Glomerular visceral epithelial cell (primary cell): ENCODE data around the gene EHBP1L1.

ENCODE experiments used
- DNase-seq: peaks from one replicate; pipeline ENCODE4 v3.0.0-alpha.2; 2016; ENCODE audit errors: extremely low spot score

The EHBP1L1 gene

GRCh38 chr11:65595131-65595530, 19.3 kb downstream of the EHBP1L1 start:
- no peak for DNase-seq

GRCh38 chr11:65595543-65596281, 19.9 kb downstream of the EHBP1L1 start, which contains the start of gene KCNK7:
Gene KCNK7, minus strand, starts transcription at chr11:65595800. Its CDS starts 28 bp downstream, at chr11:65595772.
- no peak for DNase-seq

GRCh38 chr11:65596520-65596919, 20.7 kb downstream of the EHBP1L1 start:
- DNase-seq: no peak

- DNase-seq: no peak
Observed at GRCh38 chr11:65598258-65598699, 22.4 kb downstream of the EHBP1L1 start.

- DNase-seq: no peak
Observed at GRCh38 chr11:65599216-65599954, 23.5 kb downstream of the EHBP1L1 start.

- DNase-seq: no peak
Observed at GRCh38 chr11:65599955-65600246, 24.0 kb downstream of the EHBP1L1 start.

GRCh38 chr11:65604258-65604657, 28.4 kb downstream of the EHBP1L1 start:
- DNase-seq: no peak

GRCh38 chr11:65606876-65607613, 31.2 kb downstream of the EHBP1L1 start:
- DNase-seq: no peak

GRCh38 chr11:65607614-65608426, 32.0 kb downstream of the EHBP1L1 start:
- DNase-seq: no peak

GRCh38 chr11:65609229-65609628, 33.4 kb downstream of the EHBP1L1 start:
- no peak for DNase-seq

GRCh38 chr11:65609665-65610064, 33.8 kb downstream of the EHBP1L1 start:
- DNase-seq: no peak

GRCh38 chr11:65610404-65610803, 34.6 kb downstream of the EHBP1L1 start:
- DNase-seq: no peak

GRCh38 chr11:65611028-65611757, 35.3 kb downstream of the EHBP1L1 start:
- no peak for DNase-seq

GRCh38 chr11:65611758-65612603, 36.1 kb downstream of the EHBP1L1 start:
- peak; percentile 24 for DNase-seq

GRCh38 chr11:65612691-65613090, 36.8 kb downstream of the EHBP1L1 start:
- no peak for DNase-seq

GRCh38 chr11:65613091-65613928, 37.5 kb downstream of the EHBP1L1 start:
- DNase-seq: peak; percentile 17

GRCh38 chr11:65615229-65615949, 39.5 kb downstream of the EHBP1L1 start, which contains the start of gene PCNX3:
Gene PCNX3, plus strand, starts transcription at chr11:65615776. Its CDS starts 536 bp downstream, at chr11:65616312.
- DNase-seq: peak; percentile 100

GRCh38 chr11:65615950-65616574, 40.2 kb downstream of the EHBP1L1 start:
- DNase-seq: peak; percentile 39
